H1 (cell line): ENCODE measurements around the gene TMEM271. TPM values are rescaled to one million over a fixed set of nuclear protein-coding genes. Genes with fewer than 3 reads are reported as not detected.

ENCODE experiments used
- CTCF ChIA-PET: fragments of 300-600 bp; sonication (Branson Sonifier 250); formaldehyde crosslinking; loops from one replicate; lab custom pipeline; 2021; ENCODE audit not compliant: partially characterized antibody; lab: Charles Lee
- POLR2A ChIA-PET: fragments of 300-600 bp; sonication (Branson Sonifier 250); formaldehyde crosslinking; loops from one replicate; lab custom pipeline; 2021; ENCODE audit warnings: inconsistent platforms; ENCODE audit not compliant: partially characterized antibody; lab: Charles Lee
- DNase-seq, 2 experiments: peaks; one replicate each; pipeline versions ENCODE4 v3.0.0 to v3.0.0-alpha.2; 2010 to 2022; ENCODE audit warnings: low spot score in 2 of 2, low read depth in 1 of 2, mixed read lengths in 1 of 2
- FAIRE-seq: peaks from 2 replicates; lab custom pipeline; 2011; peaks lifted over from hg19 to GRCh38; lab: Jason Lieb, UNC
- H2AFZ ChIP-seq: 2 replicates; pipeline ENCODE4 v1.8.1; 2012; ENCODE audit warnings: low read length, inconsistent platforms
- H2AK5ac ChIP-seq: 2 replicates; pipeline ENCODE4 v1.6.1; 2013; ENCODE audit warnings: low read depth, low read length
- H2BK120ac ChIP-seq: replicated peaks from 2 replicates; pipeline ENCODE3; 2013; ENCODE audit warnings: low read depth, low read length, inconsistent platforms
- H2BK12ac ChIP-seq: 2 replicates; pipeline ENCODE4 v1.6.1; 2013; ENCODE audit warnings: low read depth, low read length
- H2BK15ac ChIP-seq: 2 replicates; pipeline ENCODE4 v1.6.1; 2013; ENCODE audit warnings: low read length
- H2BK20ac ChIP-seq: 2 replicates; pipeline ENCODE4 v1.6.1; 2013; ENCODE audit warnings: low read length
- H2BK5ac ChIP-seq: 2 replicates; pipeline ENCODE4 v1.6.1; 2013; ENCODE audit warnings: low read depth, low read length
- H3K14ac ChIP-seq: 2 replicates; pipeline ENCODE4 v1.6.1; 2013; ENCODE audit warnings: inconsistent platforms; ENCODE audit not compliant: insufficient read length
- H3K18ac ChIP-seq: 2 replicates; pipeline ENCODE4 v1.6.1; 2013; ENCODE audit warnings: low read length; ENCODE audit errors: extremely low read depth
- H3K23ac ChIP-seq: 2 replicates; pipeline ENCODE4 v1.6.1; 2013; ENCODE audit warnings: inconsistent platforms; ENCODE audit not compliant: insufficient read length
- H3K23me2 ChIP-seq: 2 replicates; pipeline ENCODE4 v1.6.1; 2013; ENCODE audit warnings: low read depth, low read length
- H3K27ac ChIP-seq: 2 replicates; pipeline ENCODE4 v1.6.1; 2011; ENCODE audit warnings: low read depth, low read length, inconsistent platforms
- H3K27me3 ChIP-seq, 4 experiments: replicated peaks in 1 of 4; 1 replicate in 1 of 4; 2 replicates in 3 of 4; pipeline versions ENCODE4 v1.6.1 to v1.8.1; 2011 to 2013; ENCODE audit warnings: low read length in 3 of 4, mild to moderate bottlenecking in 3 of 4, inconsistent platforms in 2 of 4, mixed read lengths in 2 of 4, moderate library complexity in 1 of 4; ENCODE audit not compliant: control insufficient read depth in 3 of 4, insufficient read depth in 3 of 4; ENCODE audit errors: extremely low read depth in 1 of 4
- H3K36me3 ChIP-seq, 4 experiments: 2 replicates each; pipeline versions ENCODE4 v1.6.1 to v1.8.1; 2011 to 2013; ENCODE audit warnings: mild to moderate bottlenecking in 4 of 4, low read length in 3 of 4, moderate library complexity in 2 of 4, control low read depth in 1 of 4, inconsistent platforms in 1 of 4; ENCODE audit not compliant: insufficient read depth in 4 of 4, control insufficient read depth in 2 of 4
- H3K4ac ChIP-seq: replicated peaks from 2 replicates; pipeline ENCODE3; 2013; ENCODE audit warnings: low read length, low read depth, mixed read lengths, inconsistent platforms; ENCODE audit not compliant: insufficient read length
- H3K4me1 ChIP-seq, 4 experiments: replicated peaks in 1 of 4; 1 replicate in 1 of 4; 2 replicates in 3 of 4; pipeline versions ENCODE4 v1.6.1 to v1.8.1; 2011 to 2013; ENCODE audit warnings: low read length in 3 of 4, inconsistent platforms in 2 of 4, mixed read lengths in 1 of 4; ENCODE audit not compliant: insufficient read depth in 4 of 4, control insufficient read depth in 3 of 4
- H3K4me2 ChIP-seq, 2 experiments: 2 replicates each; pipeline versions ENCODE4 v1.6.1 to v1.8.1; 2011 to 2013; ENCODE audit warnings: low read depth in 2 of 2, low read length in 2 of 2, control low read depth in 1 of 2, inconsistent platforms in 1 of 2, mild to moderate bottlenecking in 1 of 2; ENCODE audit not compliant: insufficient read depth in 1 of 2
- H3K4me3 ChIP-seq, 4 experiments: fragments of 200-600, 300-600 bp in 1 of 4; sonication (generic), shearing (Covaris generic), sonication (Bioruptor Twin) in 1 of 4; 2 replicates each; pipeline versions ENCODE4 v1.5.1 to v1.8.1; 2011 to 2016; ENCODE audit warnings: low read length in 4 of 4, low read depth in 3 of 4, control low read depth in 2 of 4, inconsistent platforms in 2 of 4, mild to moderate bottlenecking in 2 of 4, mixed read lengths in 1 of 4, moderate library complexity in 1 of 4; ENCODE audit not compliant: insufficient read depth in 2 of 4; ENCODE audit errors: extremely low read depth in 1 of 4
- H3K56ac ChIP-seq: replicated peaks from 2 replicates; pipeline ENCODE3; 2013; ENCODE audit warnings: low read depth, mild to moderate bottlenecking, mixed read lengths, low read length, inconsistent platforms; ENCODE audit not compliant: insufficient read length
- H3K79me1 ChIP-seq: 2 replicates; pipeline ENCODE4 v1.6.1; 2013; ENCODE audit warnings: low read depth, low read length, control low read depth
- H3K79me2 ChIP-seq, 2 experiments: 2 replicates each; pipeline versions ENCODE4 v1.6.1 to v1.8.1; 2012 to 2013; ENCODE audit warnings: low read length in 2 of 2, mild to moderate bottlenecking in 2 of 2, inconsistent platforms in 1 of 2; ENCODE audit not compliant: insufficient read depth in 2 of 2, control insufficient read depth in 1 of 2
- H3K9ac ChIP-seq, 4 experiments: replicated peaks in 1 of 4; 1 replicate in 1 of 4; 2 replicates in 3 of 4; pipeline versions ENCODE4 v1.6.1 to v1.8.1; 2011 to 2013; ENCODE audit warnings: low read depth in 3 of 4, low read length in 3 of 4, control low read depth in 2 of 4, mild to moderate bottlenecking in 2 of 4, moderate library complexity in 2 of 4, inconsistent platforms in 1 of 4; ENCODE audit errors: extremely low read depth in 1 of 4
- H3K9me3 ChIP-seq, 2 experiments: 2 replicates each; pipeline versions ENCODE4 v1.6.1 to v1.8.1; 2012 to 2013; ENCODE audit warnings: mild to moderate bottlenecking in 2 of 2, moderate library complexity in 2 of 2, control low read depth in 1 of 2, inconsistent platforms in 1 of 2, low read depth in 1 of 2, low read length in 1 of 2, mixed read lengths in 1 of 2; ENCODE audit not compliant: insufficient read depth in 2 of 2
- H4K20me1 ChIP-seq, 2 experiments: replicated peaks in 1 of 2; 2 replicates each; pipeline versions ENCODE3 to v1.8.1; 2011 to 2013; ENCODE audit warnings: inconsistent platforms in 2 of 2, low read length in 2 of 2, mild to moderate bottlenecking in 1 of 2; ENCODE audit not compliant: insufficient read depth in 2 of 2, control insufficient read depth in 1 of 2
- H4K5ac ChIP-seq: 2 replicates; pipeline ENCODE4 v1.6.1; 2013; ENCODE audit warnings: low read length, low read depth, mixed read lengths, inconsistent platforms; ENCODE audit not compliant: insufficient read length
- H4K8ac ChIP-seq: 2 replicates; pipeline ENCODE4 v1.8.0; 2013; ENCODE audit warnings: mild to moderate bottlenecking, moderate library complexity, low read length, inconsistent platforms; ENCODE audit not compliant: insufficient read depth; ENCODE audit errors: extremely low read depth
- H4K91ac ChIP-seq: replicated peaks from 2 replicates; pipeline ENCODE3; 2013; ENCODE audit warnings: low read length, mixed read lengths, inconsistent platforms; ENCODE audit not compliant: insufficient read length
- CTCF ChIP-seq, 3 experiments: IDR thresholded peaks; 1 replicate in 2 of 3; 2 replicates in 1 of 3; pipeline versions ENCODE4 v1.5.1 to v1.6.1; 2011; ENCODE audit warnings: low read length in 3 of 3, mild to moderate bottlenecking in 3 of 3, inconsistent platforms in 2 of 3, low read depth in 1 of 3, moderate library complexity in 1 of 3; ENCODE audit not compliant: insufficient read depth in 1 of 3; ENCODE audit errors: control extremely low read depth in 1 of 3
- HDAC2 ChIP-seq, 2 experiments: fragments of 300-600 bp in 1 of 2; sonication (generic) in 1 of 2; IDR thresholded peaks; 2 replicates each; pipeline ENCODE4 v1.6.1; 2011 to 2012; ENCODE audit warnings: low read depth in 2 of 2, low read length in 2 of 2, mild to moderate bottlenecking in 2 of 2, moderate library complexity in 2 of 2, borderline replicate concordance in 1 of 2, inconsistent platforms in 1 of 2
- POLR2AphosphoS5 ChIP-seq: IDR thresholded peaks from 2 replicates; pipeline ENCODE4 v1.6.1; 2011; ENCODE audit warnings: low read depth, low read length
- RAD21 ChIP-seq, 2 experiments: IDR thresholded peaks in 1 of 2; conservative IDR thresholded peaks in 1 of 2; 2 replicates each; pipeline ENCODE4 v1.6.1; 2011; ENCODE audit warnings: low read depth in 2 of 2, low read length in 2 of 2, improper control_type of control experiment in 1 of 2, inconsistent platforms in 1 of 2, mild to moderate bottlenecking in 1 of 2, moderate library complexity in 1 of 2
- SRF ChIP-seq: IDR thresholded peaks from 2 replicates; pipeline ENCODE4 v1.6.1; 2011; ENCODE audit warnings: mild to moderate bottlenecking, low read depth, low read length, moderate library complexity
- WGBS, 2 experiments: shearing (Covaris generic) in 1 of 2; methylation state at CpG; one replicate each; pipeline versions ENCODE4 v1.1.6 to v1.1.7; 2013 to 2015; ENCODE audit warnings: low lambda C conversion rate in 2 of 2, mixed read lengths in 2 of 2, inconsistent platforms in 1 of 2, low coverage in 1 of 2, missing lambda C conversion rate in 1 of 2; ENCODE audit not compliant: insufficient replicate concordance in 2 of 2, insufficient coverage in 1 of 2, insufficient read length in 1 of 2; ENCODE audit errors: extremely low coverage in 1 of 2, missing lambda C conversion rate in 1 of 2; 5-methylcytosine and 5-hydroxymethylcytosine counted together
- polyA plus RNA-seq, 7 experiments: library from polyadenylated mRNA; depleted of rRNA in 3 of 7; stranded (reverse) in 5 of 7; unstranded in 2 of 7; fragments of >200 nt in 5 of 7; fragments of 200-250 nt in 2 of 7; gene quantifications; 1 replicate in 5 of 7; 2 replicates in 1 of 7; 4 replicates in 1 of 7; pipeline versions ENCODE4 v1.2.1 to v1.2.3, GENCODE V29; 2011 to 2013; ENCODE audit warnings: missing spikeins in 2 of 7, mixed read lengths in 2 of 7
- total RNA-seq: library from RNA; stranded (reverse); fragmentation: NEBNext Ultra II Directional; extraction: Animal tissue kit (Norgen Biotek cat#: 25700); gene quantifications from 2 replicates; pipeline ENCODE4 v1.2.1, GENCODE V29; 2021

The TMEM271 gene
- total and polyA plus RNA-seq, 2 of the 8 experiments (the other 6 are each of a cell fraction or from before 2014, with no cell fraction given), result 0.08 to 0.35 TPM

- H3K79me2 ChIP-seq, result no peaks in the 10 kb centered on the region
- peak within 1 kb of the TSS; percentile 87 for H4K91ac ChIP-seq
- no peak within 1 kb of the TSS for H3K23ac ChIP-seq
- no peak within 1 kb of the TSS for H2AFZ ChIP-seq
- no peak within 1 kb of the TSS for H2BK120ac ChIP-seq
- H3K56ac ChIP-seq, result no peak within 1 kb of the TSS
- peaks cover 0 to 18% (median 8%) of the 10 kb centered on the region in 4 experiments; a peak in 5 of 7 replicates for H3K4me1 ChIP-seq
- no peak for FAIRE-seq
- POLR2A ChIA-PET, result interaction anchor here (0.9 to 1.6 kb wide), 4 partner anchors 27 to 56 kb away, joined by 3 to 6 read pairs (median 4); no protein-coding TSS in a partner anchor
- WGBS, 2 experiments, result 86% methylated on average over 21 of the region's 21 CpGs; no CpG with 5 or more reads in 1 of the 2 experiments
- CTCF ChIA-PET, result interaction anchor here (0.7 to 2.2 kb wide), 6 partner anchors 12 to 102 kb away, joined by 3 to 8 read pairs (median 3); no protein-coding TSS in a partner anchor
- H3K9me3 ChIP-seq, result no peaks in the 10 kb centered on the region
- H4K20me1 ChIP-seq, result peaks cover 0 to 3% of the 10 kb centered on the region in 2 experiments
- H3K4ac ChIP-seq, result peak within 1 kb of the TSS; percentile 75
- DNase-seq, result no peak
- H3K27ac ChIP-seq, result no peak within 1 kb of the TSS
- H2BK20ac ChIP-seq, result peak within 1 kb of the TSS; percentile 38; the same call in 1 of the 2 replicates
- no peak within 1 kb of the TSS for H3K9ac ChIP-seq
- no peaks in the 10 kb centered on the region for H3K23me2 ChIP-seq
- H2BK12ac ChIP-seq, result peak within 1 kb of the TSS; percentile 89; the same call in 1 of the 2 replicates
- H2BK15ac ChIP-seq, result peak within 1 kb of the TSS; percentile 99
- no peak within 1 kb of the TSS for H3K14ac ChIP-seq
- peak within 1 kb of the TSS; percentile 62 for H4K8ac ChIP-seq
- H3K79me1 ChIP-seq, result no peaks in the 10 kb centered on the region; the same call in 1 of the 2 replicates
- peak within 1 kb of the TSS; percentile 83; the same call in 1 of the 2 replicates for H3K18ac ChIP-seq
- H4K5ac ChIP-seq, result no peak within 1 kb of the TSS
- H3K36me3 ChIP-seq, result no peaks in the 10 kb centered on the region
- peaks cover 0 to 2% (median 0%) of the 10 kb centered on the region in 4 experiments; a peak in 1 of 7 replicates for H3K27me3 ChIP-seq
- H2AK5ac ChIP-seq, result no peak within 1 kb of the TSS
- H3K4me2 ChIP-seq, result 0 out of 4 replicates have a peak within 1 kb of the TSS, but pooled peaks of 1 of the 2 experiments have one; percentile 10
- no peak within 1 kb of the TSS for H3K4me3 ChIP-seq
- peak within 1 kb of the TSS; percentile 24; the same call in 1 of the 2 replicates for H2BK5ac ChIP-seq
- TF ChIP-seq SRF (no peak), CTCF (IDR thresholded peaks at IDR 0.05; ENCODE audit: control extremely low read depth in 1 of 3, insufficient read depth in 1 of 3, low read depth in 1 of 3, low read length in 3 of 3) (peak in 2 of 3 experiments; percentile 24 to 33; a peak in 3 of 4 replicates), POLR2AphosphoS5 (no peak), HDAC2 (IDR thresholded peaks at IDR 0.05; ENCODE audit: borderline replicate concordance in 1 of 2, low read depth in 2 of 2, low read length in 2 of 2) (no peak), RAD21 (IDR thresholded peaks at IDR 0.05 in 1 of 2, conservative IDR thresholded peaks at IDR 0.05 in 1 of 2; ENCODE audit: low read depth in 2 of 2, low read length in 2 of 2) (peak; percentile 55 to 62)
Measured at GRCh38 chr4:624705-625590, 48.9 kb upstream of the TMEM271 start, which contains the start of gene PDE6B. PDE6B (plus strand) TSS chr4:625573; CDS start chr4:625627, 54 bp downstream.
